ENCODE data around the gene CAMK2D.

CAMK2D gene

DNA sequence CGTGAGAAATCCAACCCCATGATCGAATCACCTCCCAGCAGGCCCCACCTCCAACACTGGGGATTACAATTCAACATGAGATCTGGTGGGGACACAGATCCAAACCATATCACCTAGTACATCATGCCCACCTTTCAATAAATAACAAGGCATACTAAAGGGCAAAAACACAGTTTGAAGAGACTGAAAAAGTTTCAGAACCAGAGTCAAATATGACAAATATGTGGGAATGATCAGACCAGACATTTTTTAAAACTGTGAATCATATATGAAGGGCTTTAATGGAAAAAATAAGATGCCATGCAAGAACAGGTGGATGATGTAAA is 167.3 kb downstream of the CAMK2D start:
- DNase-seq = no peak

DNA sequence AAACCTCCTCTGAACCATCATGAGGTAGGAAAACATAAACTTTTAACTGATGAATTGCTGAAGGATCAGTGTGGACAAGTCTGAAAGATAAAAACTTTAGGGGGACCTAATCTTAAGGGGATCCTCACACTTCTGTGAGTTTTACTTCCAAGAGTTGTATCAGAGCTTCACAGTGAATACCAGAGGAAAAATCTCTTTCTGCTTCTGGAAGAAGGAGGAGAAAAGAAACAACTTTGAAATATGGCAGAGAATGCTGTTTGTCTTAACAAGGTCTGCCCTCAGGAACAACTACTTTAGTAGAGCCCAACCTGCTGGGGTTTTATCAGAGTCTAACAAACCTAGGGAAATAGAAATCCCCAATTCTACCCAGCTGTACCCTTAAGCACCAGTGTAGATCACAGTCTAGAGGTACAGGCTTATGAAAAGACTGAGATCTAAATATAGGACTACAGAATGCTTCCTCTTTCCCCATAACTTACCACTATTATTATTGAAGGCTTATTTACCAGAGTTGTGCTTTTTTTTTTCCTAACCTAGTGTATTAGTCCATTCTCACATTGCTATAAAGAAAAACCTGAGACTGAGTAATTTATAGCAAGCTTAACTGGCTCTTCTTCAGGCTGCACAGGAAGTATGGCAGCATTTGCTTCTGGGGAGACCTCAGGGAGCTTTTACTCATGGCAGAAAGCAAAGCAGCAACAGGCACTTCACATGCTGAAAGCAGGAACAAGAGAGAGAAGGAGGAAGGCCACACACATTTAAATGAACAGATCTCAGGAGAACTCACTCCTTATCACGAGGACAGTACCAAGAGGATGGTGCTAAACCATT is 167.9 kb downstream of the CAMK2D start:
- DNase-seq = no peak

DNA sequence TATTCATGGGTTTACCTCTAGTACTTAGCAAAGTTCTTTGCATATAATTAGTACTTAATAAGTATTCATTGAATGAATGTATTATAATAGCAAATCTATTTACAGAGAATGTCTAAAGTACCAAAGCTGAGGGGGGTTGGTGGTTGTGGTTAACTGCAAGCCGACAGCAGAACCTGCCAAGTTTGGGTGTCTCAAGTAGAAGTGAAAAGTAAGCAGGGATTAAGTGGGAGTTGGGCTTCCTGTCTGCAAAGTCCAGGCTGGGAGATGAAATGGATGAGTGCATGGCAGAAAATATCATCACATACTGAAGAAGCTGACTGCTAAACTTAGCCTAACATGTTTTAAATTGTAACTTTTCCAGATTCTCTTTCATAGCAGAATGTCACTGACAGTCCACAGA is 169.6 kb downstream of the CAMK2D start:
- DNase-seq = no peak

GRCh38 chr4:113588895-113589668 is 172.5 kb downstream of the CAMK2D start:
- DNase-seq = no peak

GRCh38 chr4:113587640-113588275 is 173.8 kb downstream of the CAMK2D start:
- DNase-seq = no peak

DNA sequence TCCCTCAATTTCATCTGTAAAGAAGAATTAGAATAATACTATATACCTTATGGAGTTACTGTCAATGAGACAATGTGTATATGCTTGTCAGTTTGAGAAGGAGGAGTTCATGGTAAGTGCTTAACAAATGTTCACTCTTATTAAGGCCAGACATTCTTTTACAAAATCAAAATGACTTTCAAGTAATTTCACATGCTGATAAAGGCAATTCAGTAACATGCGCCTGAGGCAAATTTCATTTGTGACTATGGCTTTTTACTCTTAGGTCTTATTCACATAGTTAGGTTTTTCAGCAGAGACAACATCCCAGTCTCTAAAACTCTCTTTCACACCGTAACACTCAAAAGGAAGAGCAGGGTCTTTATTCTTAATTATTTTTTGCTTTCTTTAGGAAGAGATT is 174.4 kb downstream of the CAMK2D start:
- DNase-seq = no peak

DNA sequence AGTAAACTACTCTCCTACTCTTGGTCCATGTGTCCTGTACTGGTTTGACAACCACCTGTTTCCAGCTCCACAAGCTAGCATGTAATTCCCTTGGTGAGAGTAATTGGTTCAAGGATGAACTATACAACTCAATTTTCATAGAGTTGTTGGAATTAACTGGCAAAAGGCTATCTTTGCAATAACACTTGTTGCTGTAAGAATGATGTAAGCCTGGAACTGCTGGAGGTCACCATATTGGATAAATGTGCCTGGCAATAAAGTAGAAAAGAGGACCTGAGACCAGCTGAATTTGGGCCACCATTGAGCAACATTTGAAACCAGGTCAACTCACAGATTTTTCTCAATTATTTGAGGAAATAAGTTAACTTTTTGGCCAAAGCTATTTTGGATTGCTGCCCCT is 175.5 kb downstream of the CAMK2D start:
- no peak for DNase-seq

- DNase-seq = no peak
Measured at GRCh38 chr4:113584407-113585150, 177.0 kb downstream of the CAMK2D start.

DNA sequence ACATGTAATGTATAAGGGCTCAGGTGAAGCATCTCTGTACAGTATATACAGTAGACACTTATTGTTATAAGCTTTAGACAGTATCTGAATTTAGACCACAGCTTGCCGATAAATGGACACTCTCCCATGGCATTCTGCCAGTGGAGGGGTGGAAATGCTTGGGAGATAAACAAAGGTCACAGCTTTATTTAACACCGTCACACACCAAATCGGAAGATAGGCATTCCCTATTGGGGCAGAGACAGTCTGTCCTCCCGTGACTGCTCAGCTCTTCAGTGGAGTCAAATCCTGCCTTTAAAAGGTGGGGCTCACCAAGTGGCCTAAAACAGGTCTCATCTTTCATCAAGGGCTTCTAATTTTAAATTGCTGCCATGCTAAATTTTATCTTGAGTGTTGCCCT is 178.8 kb downstream of the CAMK2D start:
- no peak for DNase-seq

DNA sequence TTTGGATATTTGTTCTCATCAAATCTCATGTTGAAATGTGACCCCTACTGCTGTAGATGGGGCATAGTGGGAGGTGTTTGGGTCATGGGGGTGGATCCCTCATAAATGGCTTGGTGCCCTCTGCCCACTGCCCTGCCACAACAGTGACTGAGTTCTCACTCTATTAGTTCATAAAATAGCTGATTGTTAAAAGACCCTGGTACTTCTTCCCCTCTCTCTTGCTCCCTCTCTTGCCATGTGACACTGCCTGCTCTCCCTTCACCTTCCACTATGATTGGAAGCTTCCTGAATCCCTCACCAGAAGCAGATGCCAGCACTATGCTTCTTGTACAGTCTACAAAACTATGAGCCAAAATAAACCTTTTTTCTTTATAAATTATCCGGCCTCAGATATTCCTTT is 182.2 kb downstream of the CAMK2D start:
- no peak for DNase-seq

- DNase-seq = no peak
Measured at GRCh38 chr4:113576947-113577678, 184.4 kb downstream of the CAMK2D start.

DNA sequence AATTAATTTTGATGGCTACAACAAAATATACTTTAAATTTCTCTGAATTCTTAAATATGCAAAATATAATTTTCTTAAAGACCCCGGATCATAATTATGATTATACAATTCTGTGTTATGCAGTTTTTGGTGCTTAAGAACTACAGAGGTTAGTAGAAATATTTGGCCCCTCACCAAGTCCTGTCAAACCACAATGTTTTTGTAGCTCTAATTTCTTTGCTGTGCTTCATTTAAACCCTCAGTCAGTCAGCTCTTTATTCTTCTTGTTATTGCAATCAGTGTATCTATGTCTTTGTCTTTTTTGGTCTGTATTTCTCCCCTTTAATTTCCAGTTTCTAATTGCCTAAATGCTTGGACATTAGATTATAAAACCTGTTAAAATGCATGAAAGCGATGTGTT is 186.1 kb downstream of the CAMK2D start:
- no peak for DNase-seq

DNA sequence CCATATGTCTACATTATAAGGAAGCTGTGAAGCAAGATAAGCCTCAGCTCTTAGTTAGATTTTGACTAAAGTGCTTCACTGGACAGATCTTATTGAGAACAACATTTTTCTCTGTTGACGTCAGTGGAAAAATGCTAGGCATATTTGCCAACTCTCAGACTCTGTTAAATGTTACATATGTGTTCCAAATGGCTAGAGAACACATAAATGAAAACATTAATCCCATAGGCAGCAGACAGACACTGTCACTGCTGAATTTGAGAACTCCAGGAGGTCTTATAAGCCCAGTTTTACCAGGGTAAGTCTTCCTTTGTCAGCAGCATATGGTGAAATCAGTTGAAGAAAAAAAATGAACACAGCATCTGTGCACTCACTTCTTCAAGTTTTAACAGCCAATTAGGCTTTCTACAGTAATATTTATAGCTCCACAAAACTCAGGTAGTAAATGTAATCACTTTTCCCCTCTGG is 186.9 kb downstream of the CAMK2D start:
- DNase-seq = no peak

- no peak for DNase-seq
Measured at GRCh38 chr4:113572620-113573019, 188.9 kb downstream of the CAMK2D start.

- DNase-seq = no peak
Measured at GRCh38 chr4:113566015-113566795, 195.3 kb downstream of the CAMK2D start.

- DNase-seq = no peak
Measured at GRCh38 chr4:113565702-113566012, 195.9 kb downstream of the CAMK2D start.

DNA sequence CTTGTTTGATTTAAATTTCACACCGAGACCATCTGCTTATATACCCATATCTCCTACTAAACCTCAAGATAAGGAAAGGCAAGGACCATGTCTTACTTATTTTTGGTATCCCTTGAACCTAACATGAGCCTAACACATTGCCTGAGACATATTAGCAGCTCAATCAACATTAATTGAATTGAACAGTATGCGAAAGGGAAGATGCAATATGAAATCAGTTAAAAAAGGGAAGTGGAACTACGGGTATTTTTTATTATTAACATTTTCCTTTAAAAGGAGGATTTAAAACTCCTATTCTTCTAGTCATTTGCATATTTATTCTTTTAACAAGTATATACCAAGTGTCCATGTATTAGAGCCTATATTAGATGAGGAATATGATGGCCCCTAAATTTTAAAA is 197.0 kb downstream of the CAMK2D start:
- no peak for DNase-seq

GRCh38 chr4:113563691-113564378 is 197.7 kb downstream of the CAMK2D start:
- no peak for DNase-seq

GRCh38 chr4:113561758-113562157 is 199.8 kb downstream of the CAMK2D start:
- no peak for DNase-seq

- no peak for DNase-seq
Measured at GRCh38 chr4:113561092-113561491, 200.4 kb downstream of the CAMK2D start.

GRCh38 chr4:113560579-113560978 is 201.0 kb downstream of the CAMK2D start:
- DNase-seq = no peak

Data from activated CD4-positive, alpha-beta T cell treated with anti-CD3 and anti-CD28 coated beads for 1 hour (primary cell).